GM12878 (cell line): ENCODE measurements around the gene SLTM. TPM values are rescaled to one million over a fixed set of nuclear protein-coding genes. Genes with fewer than 3 reads are reported as not detected.

ENCODE experiments used
- BRCA1 ChIP-seq: IDR thresholded peaks from 2 replicates; pipeline ENCODE4 v1.6.1; 2011; ENCODE audit warnings: low read depth, low read length, improper control_type of control experiment
- CBX3 ChIP-seq: fragments of 200-600 bp; sonication (generic); IDR thresholded peaks from 2 replicates; pipeline ENCODE4 v1.6.1; 2016; ENCODE audit warnings: low read depth, borderline replicate concordance
- CHD1 ChIP-seq: IDR thresholded peaks from 2 replicates; pipeline ENCODE4 v1.6.1; 2012; ENCODE audit warnings: low read depth, low read length, improper control_type of control experiment
- E2F8 ChIP-seq: fragments of 450-650 bp; IDR thresholded peaks from 2 replicates; pipeline ENCODE4 v1.6.1; 2018; ENCODE audit warnings: mild to moderate bottlenecking, low read depth, moderate library complexity; ENCODE audit not compliant: partially characterized antibody
- FOS ChIP-seq: IDR thresholded peaks from 3 replicates; pipeline ENCODE4 v1.6.1; 2011; ENCODE audit warnings: borderline replicate concordance; ENCODE audit not compliant: insufficient read length; ENCODE audit errors: extremely low read depth
- HDAC6 ChIP-seq: fragments of 200-600 bp; sonication (generic); IDR thresholded peaks from one replicate; pipeline ENCODE4 v1.8.0; 2017; ENCODE audit warnings: antibody characterized with exemption; ENCODE audit not compliant: unreplicated experiment
- HSF1 ChIP-seq: fragments of 150-350 bp; IDR thresholded peaks from 2 replicates; pipeline ENCODE4 v1.6.1; 2014; ENCODE audit warnings: mild to moderate bottlenecking, low read depth, low read length
- NR2C1 ChIP-seq: fragments of 450-650 bp; IDR thresholded peaks from 2 replicates; pipeline ENCODE4 v1.6.1; 2017; ENCODE audit warnings: antibody characterized with exemption, mild to moderate bottlenecking, moderate library complexity
- PKNOX1 ChIP-seq: fragments of 450-650 bp; IDR thresholded peaks from 2 replicates; pipeline ENCODE4 v1.6.1; 2016; ENCODE audit warnings: mild to moderate bottlenecking
- RB1 ChIP-seq: fragments of 450-650 bp; formaldehyde crosslinking; IDR thresholded peaks from 2 replicates; pipeline ENCODE4 v1.6.1; 2017; ENCODE audit warnings: mild to moderate bottlenecking, borderline replicate concordance
- SMAD1 ChIP-seq: fragments of 450-650 bp; IDR thresholded peaks from 2 replicates; pipeline ENCODE4 v1.6.1; 2018; ENCODE audit warnings: mild to moderate bottlenecking, low read depth; ENCODE audit not compliant: partially characterized antibody
- SP1 ChIP-seq: IDR thresholded peaks from one replicate; pipeline ENCODE4 v1.6.1; 2011; ENCODE audit warnings: low read depth, low read length
- SUPT20H ChIP-seq: IDR thresholded peaks from 2 replicates; pipeline ENCODE4 v1.6.1; 2011; ENCODE audit warnings: low read depth, mild to moderate bottlenecking, low read length, moderate library complexity, borderline replicate concordance; ENCODE audit not compliant: control insufficient read depth
- TAF1 ChIP-seq: IDR thresholded peaks from 2 replicates; pipeline ENCODE4 v1.6.1; 2011; ENCODE audit warnings: mild to moderate bottlenecking, low read depth, low read length, borderline replicate concordance
- ZBTB33 ChIP-seq: fragments of 450-650 bp; IDR thresholded peaks from 2 replicates; pipeline ENCODE4 v1.6.1; 2017; ENCODE audit warnings: mild to moderate bottlenecking
- ZNF24 ChIP-seq: fragments of 450-650 bp; IDR thresholded peaks from 2 replicates; pipeline ENCODE4 v1.6.1; 2017; ENCODE audit warnings: antibody characterized with exemption, mild to moderate bottlenecking
- polyA plus RNA-seq, 11 experiments: library from polyadenylated mRNA; depleted of rRNA in 4 of 11; unstranded in 6 of 11; stranded (reverse) in 5 of 11; fragments of >200 nt; fragmentation: Nextera tagmentation in 4 of 11; fragmentation: Illumina TruSeq in 1 of 11; extraction: Ambion mirVana in 4 of 11; extraction: Trizol in 1 of 11; gene quantifications; 1 replicate in 1 of 11; 2 replicates in 10 of 11; pipeline versions ENCODE4 v1.2.1 to v1.2.3, GENCODE V29; 2011 to 2016; ENCODE audit warnings: inconsistent platforms in 2 of 11, missing spikeins in 2 of 11, low read depth in 1 of 11
- total RNA-seq, 4 experiments: library from RNA; depleted of rRNA in 3 of 4; stranded (reverse); fragments of >200 nt in 3 of 4; fragmentation: Illumina TruSeq in 1 of 4; extraction: Trizol in 1 of 4; gene quantifications; 2 replicates each; pipeline versions ENCODE4 v1.2.1 to v1.2.3, GENCODE V29; 2013 to 2021

The SLTM gene
- total and polyA plus RNA-seq, 10 of the 15 experiments (the other 5 are each of a cell fraction or from before 2014, with no cell fraction given): 50.5 to 152 (median 90.9) TPM

GRCh38 chr15:58957101-58957973 is 23.9 kb upstream of the SLTM start (continued):
- TF ChIP-seq SP1: no peak
- TF ChIP-seq SMAD1: no peak
- TF ChIP-seq HSF1: no peak
- no peak for TF ChIP-seq ZBTB33
- no peak for TF ChIP-seq BRCA1
- no peak for TF ChIP-seq SUPT20H
- no peak for TF ChIP-seq CBX3
- TF ChIP-seq E2F8: no peak
- TF ChIP-seq CHD1: no peak
- TF ChIP-seq RB1: no peak
- no peak for TF ChIP-seq TAF1
- TF ChIP-seq PKNOX1: peak; percentile 22; the same call in 1 of the 2 replicates
- no peak for TF ChIP-seq NR2C1
- TF ChIP-seq FOS: no peak
- TF ChIP-seq HDAC6: no peak
- no peak for TF ChIP-seq ZNF24
- TF ChIP-seq, all 136 proteins: peak for 8
